H1 (cell line): ENCODE measurements around the gene GMPR. TPM values are rescaled to one million over a fixed set of nuclear protein-coding genes. Genes with fewer than 3 reads are reported as not detected.

Experiments used
- CTCF ChIA-PET: fragments of 300-600 bp; sonication (Branson Sonifier 250); formaldehyde crosslinking; loops from one replicate; lab custom pipeline; 2021; ENCODE audit not compliant: partially characterized antibody; lab: Charles Lee
- POLR2A ChIA-PET: fragments of 300-600 bp; sonication (Branson Sonifier 250); formaldehyde crosslinking; loops from one replicate; lab custom pipeline; 2021; ENCODE audit warnings: inconsistent platforms; ENCODE audit not compliant: partially characterized antibody; lab: Charles Lee
- DNase-seq, 2 experiments: peaks; one replicate each; pipeline versions ENCODE4 v3.0.0 to v3.0.0-alpha.2; 2010 to 2022; ENCODE audit warnings: low spot score in 2 of 2, low read depth in 1 of 2, mixed read lengths in 1 of 2
- FAIRE-seq: peaks from 2 replicates; lab custom pipeline; 2011; peaks lifted over from hg19 to GRCh38; lab: Jason Lieb, UNC
- H2AFZ ChIP-seq: 2 replicates; pipeline ENCODE4 v1.8.1; 2012; ENCODE audit warnings: low read length, inconsistent platforms
- H2AK5ac ChIP-seq: 2 replicates; pipeline ENCODE4 v1.6.1; 2013; ENCODE audit warnings: low read depth, low read length
- H2BK120ac ChIP-seq: replicated peaks from 2 replicates; pipeline ENCODE3; 2013; ENCODE audit warnings: low read depth, low read length, inconsistent platforms
- H2BK12ac ChIP-seq: 2 replicates; pipeline ENCODE4 v1.6.1; 2013; ENCODE audit warnings: low read depth, low read length
- H2BK15ac ChIP-seq: 2 replicates; pipeline ENCODE4 v1.6.1; 2013; ENCODE audit warnings: low read length
- H2BK20ac ChIP-seq: 2 replicates; pipeline ENCODE4 v1.6.1; 2013; ENCODE audit warnings: low read length
- H2BK5ac ChIP-seq: 2 replicates; pipeline ENCODE4 v1.6.1; 2013; ENCODE audit warnings: low read depth, low read length
- H3K14ac ChIP-seq: 2 replicates; pipeline ENCODE4 v1.6.1; 2013; ENCODE audit warnings: inconsistent platforms; ENCODE audit not compliant: insufficient read length
- H3K18ac ChIP-seq: 2 replicates; pipeline ENCODE4 v1.6.1; 2013; ENCODE audit warnings: low read length; ENCODE audit errors: extremely low read depth
- H3K23ac ChIP-seq: 2 replicates; pipeline ENCODE4 v1.6.1; 2013; ENCODE audit warnings: inconsistent platforms; ENCODE audit not compliant: insufficient read length
- H3K23me2 ChIP-seq: 2 replicates; pipeline ENCODE4 v1.6.1; 2013; ENCODE audit warnings: low read depth, low read length
- H3K27ac ChIP-seq: 2 replicates; pipeline ENCODE4 v1.6.1; 2011; ENCODE audit warnings: low read depth, low read length, inconsistent platforms
- H3K27me3 ChIP-seq, 4 experiments: replicated peaks in 1 of 4; 1 replicate in 1 of 4; 2 replicates in 3 of 4; pipeline versions ENCODE4 v1.6.1 to v1.8.1; 2011 to 2013; ENCODE audit warnings: low read length in 3 of 4, mild to moderate bottlenecking in 3 of 4, inconsistent platforms in 2 of 4, mixed read lengths in 2 of 4, moderate library complexity in 1 of 4; ENCODE audit not compliant: control insufficient read depth in 3 of 4, insufficient read depth in 3 of 4; ENCODE audit errors: extremely low read depth in 1 of 4
- H3K36me3 ChIP-seq, 4 experiments: 2 replicates each; pipeline versions ENCODE4 v1.6.1 to v1.8.1; 2011 to 2013; ENCODE audit warnings: mild to moderate bottlenecking in 4 of 4, low read length in 3 of 4, moderate library complexity in 2 of 4, control low read depth in 1 of 4, inconsistent platforms in 1 of 4; ENCODE audit not compliant: insufficient read depth in 4 of 4, control insufficient read depth in 2 of 4
- H3K4ac ChIP-seq: replicated peaks from 2 replicates; pipeline ENCODE3; 2013; ENCODE audit warnings: low read length, low read depth, mixed read lengths, inconsistent platforms; ENCODE audit not compliant: insufficient read length
- H3K4me1 ChIP-seq, 4 experiments: replicated peaks in 1 of 4; 1 replicate in 1 of 4; 2 replicates in 3 of 4; pipeline versions ENCODE4 v1.6.1 to v1.8.1; 2011 to 2013; ENCODE audit warnings: low read length in 3 of 4, inconsistent platforms in 2 of 4, mixed read lengths in 1 of 4; ENCODE audit not compliant: insufficient read depth in 4 of 4, control insufficient read depth in 3 of 4
- H3K4me2 ChIP-seq, 2 experiments: 2 replicates each; pipeline versions ENCODE4 v1.6.1 to v1.8.1; 2011 to 2013; ENCODE audit warnings: low read depth in 2 of 2, low read length in 2 of 2, control low read depth in 1 of 2, inconsistent platforms in 1 of 2, mild to moderate bottlenecking in 1 of 2; ENCODE audit not compliant: insufficient read depth in 1 of 2
- H3K4me3 ChIP-seq, 4 experiments: fragments of 200-600, 300-600 bp in 1 of 4; sonication (generic), shearing (Covaris generic), sonication (Bioruptor Twin) in 1 of 4; 2 replicates each; pipeline versions ENCODE4 v1.5.1 to v1.8.1; 2011 to 2016; ENCODE audit warnings: low read length in 4 of 4, low read depth in 3 of 4, control low read depth in 2 of 4, inconsistent platforms in 2 of 4, mild to moderate bottlenecking in 2 of 4, mixed read lengths in 1 of 4, moderate library complexity in 1 of 4; ENCODE audit not compliant: insufficient read depth in 2 of 4; ENCODE audit errors: extremely low read depth in 1 of 4
- H3K56ac ChIP-seq: replicated peaks from 2 replicates; pipeline ENCODE3; 2013; ENCODE audit warnings: low read depth, mild to moderate bottlenecking, mixed read lengths, low read length, inconsistent platforms; ENCODE audit not compliant: insufficient read length
- H3K79me1 ChIP-seq: 2 replicates; pipeline ENCODE4 v1.6.1; 2013; ENCODE audit warnings: low read depth, low read length, control low read depth
- H3K79me2 ChIP-seq, 2 experiments: 2 replicates each; pipeline versions ENCODE4 v1.6.1 to v1.8.1; 2012 to 2013; ENCODE audit warnings: low read length in 2 of 2, mild to moderate bottlenecking in 2 of 2, inconsistent platforms in 1 of 2; ENCODE audit not compliant: insufficient read depth in 2 of 2, control insufficient read depth in 1 of 2
- H3K9ac ChIP-seq, 4 experiments: replicated peaks in 1 of 4; 1 replicate in 1 of 4; 2 replicates in 3 of 4; pipeline versions ENCODE4 v1.6.1 to v1.8.1; 2011 to 2013; ENCODE audit warnings: low read depth in 3 of 4, low read length in 3 of 4, control low read depth in 2 of 4, mild to moderate bottlenecking in 2 of 4, moderate library complexity in 2 of 4, inconsistent platforms in 1 of 4; ENCODE audit errors: extremely low read depth in 1 of 4
- H3K9me3 ChIP-seq, 2 experiments: 2 replicates each; pipeline versions ENCODE4 v1.6.1 to v1.8.1; 2012 to 2013; ENCODE audit warnings: mild to moderate bottlenecking in 2 of 2, moderate library complexity in 2 of 2, control low read depth in 1 of 2, inconsistent platforms in 1 of 2, low read depth in 1 of 2, low read length in 1 of 2, mixed read lengths in 1 of 2; ENCODE audit not compliant: insufficient read depth in 2 of 2
- H4K20me1 ChIP-seq, 2 experiments: replicated peaks in 1 of 2; 2 replicates each; pipeline versions ENCODE3 to v1.8.1; 2011 to 2013; ENCODE audit warnings: inconsistent platforms in 2 of 2, low read length in 2 of 2, mild to moderate bottlenecking in 1 of 2; ENCODE audit not compliant: insufficient read depth in 2 of 2, control insufficient read depth in 1 of 2
- H4K5ac ChIP-seq: 2 replicates; pipeline ENCODE4 v1.6.1; 2013; ENCODE audit warnings: low read length, low read depth, mixed read lengths, inconsistent platforms; ENCODE audit not compliant: insufficient read length
- H4K8ac ChIP-seq: 2 replicates; pipeline ENCODE4 v1.8.0; 2013; ENCODE audit warnings: mild to moderate bottlenecking, moderate library complexity, low read length, inconsistent platforms; ENCODE audit not compliant: insufficient read depth; ENCODE audit errors: extremely low read depth
- H4K91ac ChIP-seq: replicated peaks from 2 replicates; pipeline ENCODE3; 2013; ENCODE audit warnings: low read length, mixed read lengths, inconsistent platforms; ENCODE audit not compliant: insufficient read length
- JUN ChIP-seq: IDR thresholded peaks from 2 replicates; pipeline ENCODE4 v1.6.1; 2011; ENCODE audit warnings: low read depth, mild to moderate bottlenecking, improper control_type of control experiment, low read length
- WGBS, 2 experiments: shearing (Covaris generic) in 1 of 2; methylation state at CpG; one replicate each; pipeline versions ENCODE4 v1.1.6 to v1.1.7; 2013 to 2015; ENCODE audit warnings: low lambda C conversion rate in 2 of 2, mixed read lengths in 2 of 2, inconsistent platforms in 1 of 2, low coverage in 1 of 2, missing lambda C conversion rate in 1 of 2; ENCODE audit not compliant: insufficient replicate concordance in 2 of 2, insufficient coverage in 1 of 2, insufficient read length in 1 of 2; ENCODE audit errors: extremely low coverage in 1 of 2, missing lambda C conversion rate in 1 of 2; 5-methylcytosine and 5-hydroxymethylcytosine counted together
- polyA plus RNA-seq, 7 experiments: library from polyadenylated mRNA; depleted of rRNA in 3 of 7; stranded (reverse) in 5 of 7; unstranded in 2 of 7; fragments of >200 nt in 5 of 7; fragments of 200-250 nt in 2 of 7; gene quantifications; 1 replicate in 5 of 7; 2 replicates in 1 of 7; 4 replicates in 1 of 7; pipeline versions ENCODE4 v1.2.1 to v1.2.3, GENCODE V29; 2011 to 2013; ENCODE audit warnings: missing spikeins in 2 of 7, mixed read lengths in 2 of 7
- total RNA-seq: library from RNA; stranded (reverse); fragmentation: NEBNext Ultra II Directional; extraction: Animal tissue kit (Norgen Biotek cat#: 25700); gene quantifications from 2 replicates; pipeline ENCODE4 v1.2.1, GENCODE V29; 2021

GMPR gene
- total and polyA plus RNA-seq, 2 of the 8 experiments (the other 6 are each of a cell fraction or from before 2014, with no cell fraction given): 0.99 to 1.2 TPM

GRCh38 chr6:16327777-16328325 lies 89.5 kb downstream of the GMPR start:
- Histone ChIP-seq H3K79me1 (no peaks in the 10 kb centered on the region), H3K79me2 (no peaks in the 10 kb centered on the region), H3K23ac (no peak overlapping the region), H3K27me3 (no peaks in the 10 kb centered on the region), H3K56ac (no peak overlapping the region), H3K23me2 (no peaks in the 10 kb centered on the region), H2AFZ (no peak overlapping the region), H3K27ac (no peak overlapping the region), H2BK12ac (no peak overlapping the region), H4K8ac (no peak overlapping the region), H3K4me3 (no peak overlapping the region), H2AK5ac (no peak overlapping the region), H3K4me1 (peaks cover 4 to 8% (median 4%) of the 10 kb centered on the region in 4 experiments; a peak in 6 of 7 replicates), H2BK20ac (no peak overlapping the region), H2BK120ac (no peak overlapping the region), H3K9me3 (no peaks in the 10 kb centered on the region; a peak in 1 of 4 replicates), H2BK5ac (no peak overlapping the region), H3K9ac (no peak overlapping the region), H3K36me3 (no peaks in the 10 kb centered on the region), H3K4ac (no peak overlapping the region), H3K14ac (no peak overlapping the region), H2BK15ac (no peak overlapping the region), H4K20me1 (peaks cover 0 to 2% of the 10 kb centered on the region in 2 experiments), H3K4me2 (no peak overlapping the region), H4K91ac (no peak overlapping the region), H4K5ac (no peak overlapping the region), H3K18ac (no peak overlapping the region)
- POLR2A ChIA-PET: no interaction called here
- FAIRE-seq (no peak), DNase-seq (no peak)
- CTCF ChIA-PET: interaction anchor here (0.5 to 2.2 kb wide), 5 partner anchors 10 to 435 kb away, joined by 3 to 9 read pairs (median 5); no protein-coding TSS in a partner anchor
- 93% methylated on average over 28 of the region's 34 CpGs; no CpG with 5 or more reads in 1 of the 2 experiments for WGBS, 2 experiments
- no peak for TF ChIP-seq JUN
